Measurements from ENCODE around the gene SERPINE3. TPM values are rescaled to one million over a fixed set of nuclear protein-coding genes. Genes with fewer than 3 reads are reported as not detected.

SERPINE3 gene
- total and polyA plus RNA-seq, 2 experiments from 2014 or later = 0.17 to 0.31 TPM

DNA sequence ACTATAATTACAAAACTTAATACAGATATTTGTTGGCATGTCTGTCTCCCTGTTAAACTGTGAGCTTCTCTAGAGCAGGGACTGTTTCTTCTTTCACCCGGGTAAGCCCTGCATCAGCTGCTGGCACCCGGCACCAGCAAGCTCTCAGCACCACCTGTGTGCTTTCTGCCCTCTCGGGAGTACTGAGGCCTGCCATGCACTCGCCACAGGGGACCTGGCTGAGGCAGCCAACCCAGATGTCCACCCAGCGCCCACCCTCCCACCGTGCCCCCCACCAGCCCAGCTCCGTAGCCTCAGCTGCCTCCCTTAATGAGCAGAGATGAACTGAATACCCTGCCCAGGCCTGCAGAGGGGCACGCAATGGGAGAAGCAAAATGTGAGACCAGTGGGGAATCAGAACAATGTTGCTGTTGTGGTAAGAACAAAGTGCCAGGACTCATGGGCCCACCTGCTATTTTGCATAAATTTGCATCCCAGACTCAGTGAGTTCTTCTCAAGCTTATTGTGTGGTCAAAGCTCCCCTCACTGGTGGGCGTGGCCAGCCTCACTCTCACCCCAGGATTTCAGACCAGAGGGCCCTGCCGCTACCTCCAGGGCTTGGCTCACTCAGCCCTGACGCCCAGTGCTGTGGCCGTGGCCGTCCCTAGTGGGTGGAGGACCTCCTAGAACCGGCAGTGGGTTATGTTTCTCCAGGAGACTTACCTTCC lies 14.6 kb upstream of the SERPINE3 start:
- no peak overlapping the region for H3K27ac Mint-ChIP-seq
- H3K9me3 Mint-ChIP-seq = no peaks in the 10 kb centered on the region; the same call in 2 of the 3 replicates
- DNase-seq (ENCODE audit: low spot score) (peak; percentile 76), ATAC-seq (peak; percentile 54)
- no peak overlapping the region for H3K27ac ChIP-seq (ENCODE audit: low read depth)
- H3K4me3 ChIP-seq = no peak overlapping the region
- peaks cover 46% of the 10 kb centered on the region for H3K4me1 Mint-ChIP-seq
- no peak overlapping the region for H3K4me3 Mint-ChIP-seq
- peak overlapping the region; percentile 67 for H3K4me2 ChIP-seq
- no peaks in the 10 kb centered on the region; the same call in 2 of the 3 replicates for H3K36me3 Mint-ChIP-seq (ENCODE audit: low read depth)
- no peaks in the 10 kb centered on the region for H3K79me2 ChIP-seq (replicated peaks; ENCODE audit: insufficient read depth)
- H3K27me3 Mint-ChIP-seq (ENCODE audit: insufficient read depth, low read depth, poor library complexity) = peaks cover 2% of the 10 kb centered on the region
- no peaks in the 10 kb centered on the region for H3F3A ChIP-seq (replicated peaks; ENCODE audit: low read depth)
- H3K36me3 ChIP-seq (ENCODE audit: insufficient read depth) = no peaks in the 10 kb centered on the region
- H2AFZ ChIP-seq = peak overlapping the region; percentile 82; the same call in 1 of the 2 replicates
- peaks cover 25% of the 10 kb centered on the region for H3K4me1 ChIP-seq (ENCODE audit: insufficient read depth)
- TF ChIP-seq POLR2AphosphoS5 (IDR thresholded peaks at IDR 0.05; ENCODE audit: low read depth) (no peak), CREB1 (CRISPR knock-in tag; IDR thresholded peaks at IDR 0.05; ENCODE audit: low read depth) (no peak), EZH2phosphoT487 (IDR thresholded peaks at IDR 0.05; ENCODE audit: unreplicated experiment) (no peak), JUNB (IDR thresholded peaks at IDR 0.05; ENCODE audit: unreplicated experiment) (no peak), ZNF114 (CRISPR knock-in tag; IDR thresholded peaks at IDR 0.05) (no peak), STAT1 (IDR thresholded peaks at IDR 0.05; ENCODE audit: unreplicated experiment) (no peak), ZNF331 (CRISPR knock-in tag; IDR thresholded peaks at IDR 0.05; ENCODE audit: low read depth) (no peak), NANOG (IDR thresholded peaks at IDR 0.05; ENCODE audit: borderline replicate concordance) (no peak), EZH2 (IDR thresholded peaks at IDR 0.05; ENCODE audit: low read depth, unreplicated experiment) (no peak)
- TF ChIP-seq, protein P1, sequence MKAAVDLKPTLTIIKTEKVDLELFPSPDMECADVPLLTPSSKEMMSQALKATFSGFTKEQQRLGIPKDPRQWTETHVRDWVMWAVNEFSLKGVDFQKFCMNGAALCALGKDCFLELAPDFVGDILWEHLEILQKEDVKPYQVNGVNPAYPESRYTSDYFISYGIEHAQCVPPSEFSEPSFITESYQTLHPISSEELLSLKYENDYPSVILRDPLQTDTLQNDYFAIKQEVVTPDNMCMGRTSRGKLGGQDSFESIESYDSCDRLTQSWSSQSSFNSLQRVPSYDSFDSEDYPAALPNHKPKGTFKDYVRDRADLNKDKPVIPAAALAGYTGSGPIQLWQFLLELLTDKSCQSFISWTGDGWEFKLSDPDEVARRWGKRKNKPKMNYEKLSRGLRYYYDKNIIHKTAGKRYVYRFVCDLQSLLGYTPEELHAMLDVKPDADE (IDR thresholded peaks at IDR 0.05) = no peak
- TF ChIP-seq, protein P2, sequence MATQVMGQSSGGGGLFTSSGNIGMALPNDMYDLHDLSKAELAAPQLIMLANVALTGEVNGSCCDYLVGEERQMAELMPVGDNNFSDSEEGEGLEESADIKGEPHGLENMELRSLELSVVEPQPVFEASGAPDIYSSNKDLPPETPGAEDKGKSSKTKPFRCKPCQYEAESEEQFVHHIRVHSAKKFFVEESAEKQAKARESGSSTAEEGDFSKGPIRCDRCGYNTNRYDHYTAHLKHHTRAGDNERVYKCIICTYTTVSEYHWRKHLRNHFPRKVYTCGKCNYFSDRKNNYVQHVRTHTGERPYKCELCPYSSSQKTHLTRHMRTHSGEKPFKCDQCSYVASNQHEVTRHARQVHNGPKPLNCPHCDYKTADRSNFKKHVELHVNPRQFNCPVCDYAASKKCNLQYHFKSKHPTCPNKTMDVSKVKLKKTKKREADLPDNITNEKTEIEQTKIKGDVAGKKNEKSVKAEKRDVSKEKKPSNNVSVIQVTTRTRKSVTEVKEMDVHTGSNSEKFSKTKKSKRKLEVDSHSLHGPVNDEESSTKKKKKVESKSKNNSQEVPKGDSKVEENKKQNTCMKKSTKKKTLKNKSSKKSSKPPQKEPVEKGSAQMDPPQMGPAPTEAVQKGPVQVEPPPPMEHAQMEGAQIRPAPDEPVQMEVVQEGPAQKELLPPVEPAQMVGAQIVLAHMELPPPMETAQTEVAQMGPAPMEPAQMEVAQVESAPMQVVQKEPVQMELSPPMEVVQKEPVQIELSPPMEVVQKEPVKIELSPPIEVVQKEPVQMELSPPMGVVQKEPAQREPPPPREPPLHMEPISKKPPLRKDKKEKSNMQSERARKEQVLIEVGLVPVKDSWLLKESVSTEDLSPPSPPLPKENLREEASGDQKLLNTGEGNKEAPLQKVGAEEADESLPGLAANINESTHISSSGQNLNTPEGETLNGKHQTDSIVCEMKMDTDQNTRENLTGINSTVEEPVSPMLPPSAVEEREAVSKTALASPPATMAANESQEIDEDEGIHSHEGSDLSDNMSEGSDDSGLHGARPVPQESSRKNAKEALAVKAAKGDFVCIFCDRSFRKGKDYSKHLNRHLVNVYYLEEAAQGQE (IDR thresholded peaks at IDR 0.05; ENCODE audit: unreplicated experiment) = no peak
- TF ChIP-seq, protein P3, sequence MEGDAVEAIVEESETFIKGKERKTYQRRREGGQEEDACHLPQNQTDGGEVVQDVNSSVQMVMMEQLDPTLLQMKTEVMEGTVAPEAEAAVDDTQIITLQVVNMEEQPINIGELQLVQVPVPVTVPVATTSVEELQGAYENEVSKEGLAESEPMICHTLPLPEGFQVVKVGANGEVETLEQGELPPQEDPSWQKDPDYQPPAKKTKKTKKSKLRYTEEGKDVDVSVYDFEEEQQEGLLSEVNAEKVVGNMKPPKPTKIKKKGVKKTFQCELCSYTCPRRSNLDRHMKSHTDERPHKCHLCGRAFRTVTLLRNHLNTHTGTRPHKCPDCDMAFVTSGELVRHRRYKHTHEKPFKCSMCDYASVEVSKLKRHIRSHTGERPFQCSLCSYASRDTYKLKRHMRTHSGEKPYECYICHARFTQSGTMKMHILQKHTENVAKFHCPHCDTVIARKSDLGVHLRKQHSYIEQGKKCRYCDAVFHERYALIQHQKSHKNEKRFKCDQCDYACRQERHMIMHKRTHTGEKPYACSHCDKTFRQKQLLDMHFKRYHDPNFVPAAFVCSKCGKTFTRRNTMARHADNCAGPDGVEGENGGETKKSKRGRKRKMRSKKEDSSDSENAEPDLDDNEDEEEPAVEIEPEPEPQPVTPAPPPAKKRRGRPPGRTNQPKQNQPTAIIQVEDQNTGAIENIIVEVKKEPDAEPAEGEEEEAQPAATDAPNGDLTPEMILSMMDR (conservative IDR thresholded peaks at IDR 0.05; ENCODE audit: low read depth in 2 of 2) = no peak
- TF ChIP-seq, protein P4, sequence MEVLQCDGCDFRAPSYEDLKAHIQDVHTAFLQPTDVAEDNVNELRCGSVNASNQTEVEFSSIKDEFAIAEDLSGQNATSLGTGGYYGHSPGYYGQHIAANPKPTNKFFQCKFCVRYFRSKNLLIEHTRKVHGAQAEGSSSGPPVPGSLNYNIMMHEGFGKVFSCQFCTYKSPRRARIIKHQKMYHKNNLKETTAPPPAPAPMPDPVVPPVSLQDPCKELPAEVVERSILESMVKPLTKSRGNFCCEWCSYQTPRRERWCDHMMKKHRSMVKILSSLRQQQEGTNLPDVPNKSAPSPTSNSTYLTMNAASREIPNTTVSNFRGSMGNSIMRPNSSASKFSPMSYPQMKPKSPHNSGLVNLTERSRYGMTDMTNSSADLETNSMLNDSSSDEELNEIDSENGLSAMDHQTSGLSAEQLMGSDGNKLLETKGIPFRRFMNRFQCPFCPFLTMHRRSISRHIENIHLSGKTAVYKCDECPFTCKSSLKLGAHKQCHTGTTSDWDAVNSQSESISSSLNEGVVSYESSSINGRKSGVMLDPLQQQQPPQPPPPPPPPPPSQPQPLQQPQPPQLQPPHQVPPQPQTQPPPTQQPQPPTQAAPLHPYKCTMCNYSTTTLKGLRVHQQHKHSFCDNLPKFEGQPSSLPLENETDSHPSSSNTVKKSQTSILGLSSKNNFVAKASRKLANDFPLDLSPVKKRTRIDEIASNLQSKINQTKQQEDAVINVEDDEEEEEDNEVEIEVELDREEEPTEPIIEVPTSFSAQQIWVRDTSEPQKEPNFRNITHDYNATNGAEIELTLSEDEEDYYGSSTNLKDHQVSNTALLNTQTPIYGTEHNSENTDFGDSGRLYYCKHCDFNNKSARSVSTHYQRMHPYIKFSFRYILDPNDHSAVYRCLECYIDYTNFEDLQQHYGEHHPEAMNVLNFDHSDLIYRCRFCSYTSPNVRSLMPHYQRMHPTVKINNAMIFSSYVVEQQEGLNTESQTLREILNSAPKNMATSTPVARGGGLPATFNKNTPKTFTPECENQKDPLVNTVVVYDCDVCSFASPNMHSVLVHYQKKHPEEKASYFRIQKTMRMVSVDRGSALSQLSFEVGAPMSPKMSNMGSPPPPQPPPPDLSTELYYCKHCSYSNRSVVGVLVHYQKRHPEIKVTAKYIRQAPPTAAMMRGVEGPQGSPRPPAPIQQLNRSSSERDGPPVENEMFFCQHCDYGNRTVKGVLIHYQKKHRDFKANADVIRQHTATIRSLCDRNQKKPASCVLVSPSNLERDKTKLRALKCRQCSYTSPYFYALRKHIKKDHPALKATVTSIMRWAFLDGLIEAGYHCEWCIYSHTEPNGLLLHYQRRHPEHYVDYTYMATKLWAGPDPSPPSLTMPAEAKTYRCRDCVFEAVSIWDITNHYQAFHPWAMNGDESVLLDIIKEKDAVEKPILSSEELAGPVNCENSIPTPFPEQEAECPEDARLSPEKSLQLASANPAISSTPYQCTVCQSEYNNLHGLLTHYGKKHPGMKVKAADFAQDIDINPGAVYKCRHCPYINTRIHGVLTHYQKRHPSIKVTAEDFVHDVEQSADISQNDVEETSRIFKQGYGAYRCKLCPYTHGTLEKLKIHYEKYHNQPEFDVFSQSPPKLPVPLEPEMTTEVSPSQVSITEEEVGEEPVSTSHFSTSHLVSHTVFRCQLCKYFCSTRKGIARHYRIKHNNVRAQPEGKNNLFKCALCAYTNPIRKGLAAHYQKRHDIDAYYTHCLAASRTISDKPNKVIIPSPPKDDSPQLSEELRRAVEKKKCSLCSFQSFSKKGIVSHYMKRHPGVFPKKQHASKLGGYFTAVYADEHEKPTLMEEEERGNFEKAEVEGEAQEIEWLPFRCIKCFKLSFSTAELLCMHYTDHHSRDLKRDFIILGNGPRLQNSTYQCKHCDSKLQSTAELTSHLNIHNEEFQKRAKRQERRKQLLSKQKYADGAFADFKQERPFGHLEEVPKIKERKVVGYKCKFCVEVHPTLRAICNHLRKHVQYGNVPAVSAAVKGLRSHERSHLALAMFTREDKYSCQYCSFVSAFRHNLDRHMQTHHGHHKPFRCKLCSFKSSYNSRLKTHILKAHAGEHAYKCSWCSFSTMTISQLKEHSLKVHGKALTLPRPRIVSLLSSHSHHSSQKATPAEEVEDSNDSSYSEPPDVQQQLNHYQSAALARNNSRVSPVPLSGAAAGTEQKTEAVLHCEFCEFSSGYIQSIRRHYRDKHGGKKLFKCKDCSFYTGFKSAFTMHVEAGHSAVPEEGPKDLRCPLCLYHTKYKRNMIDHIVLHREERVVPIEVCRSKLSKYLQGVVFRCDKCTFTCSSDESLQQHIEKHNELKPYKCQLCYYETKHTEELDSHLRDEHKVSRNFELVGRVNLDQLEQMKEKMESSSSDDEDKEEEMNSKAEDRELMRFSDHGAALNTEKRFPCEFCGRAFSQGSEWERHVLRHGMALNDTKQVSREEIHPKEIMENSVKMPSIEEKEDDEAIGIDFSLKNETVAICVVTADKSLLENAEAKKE (CRISPR knock-in tag; IDR thresholded peaks at IDR 0.05) = no peak
- peaks cover 18% of the 10 kb centered on the region for H3K9me2 ChIP-seq (ENCODE audit: insufficient read depth)
- no peaks in the 10 kb centered on the region for H3K27me3 ChIP-seq (ENCODE audit: insufficient read depth)
- H4K20me1 ChIP-seq (replicated peaks; ENCODE audit: insufficient read depth) = no peaks in the 10 kb centered on the region
